HepG2 (cell line): Measurements from ENCODE around the gene PLCB1. TPM values are rescaled to one million over a fixed set of nuclear protein-coding genes. Genes with fewer than 3 reads are reported as not detected.

Experiments used
- ARID2 ChIP-seq: sonication (generic); formaldehyde crosslinking; IDR thresholded peaks from 2 replicates; pipeline ENCODE4 v1.8.1; 2022; ENCODE audit warnings: mild to moderate bottlenecking, missing genetic modification reagents, borderline replicate concordance
- BORCS8-MEF2B ChIP-seq: sonication (generic); formaldehyde crosslinking; IDR thresholded peaks from 2 replicates; pipeline ENCODE4 v1.8.0; 2022; ENCODE audit warnings: mild to moderate bottlenecking, missing genetic modification reagents
- CENPBD1 ChIP-seq: sonication (generic); formaldehyde crosslinking; IDR thresholded peaks from 2 replicates; pipeline ENCODE4 v1.8.0; 2022; ENCODE audit warnings: missing genetic modification reagents, low read depth, mild to moderate bottlenecking, borderline replicate concordance
- EP300 ChIP-seq, 3 experiments: sonication (generic) in 1 of 3; formaldehyde crosslinking in 1 of 3; IDR thresholded peaks; 2 replicates each; pipeline versions ENCODE4 v1.5.1 to v1.6.1; 2011 to 2020; ENCODE audit warnings: low read depth in 2 of 3, low read length in 2 of 3, borderline replicate concordance in 1 of 3, improper control_type of control experiment in 1 of 3, mild to moderate bottlenecking in 1 of 3, missing genetic modification reagents in 1 of 3, moderate library complexity in 1 of 3
- HIVEP1 ChIP-seq: sonication (generic); formaldehyde crosslinking; IDR thresholded peaks from 2 replicates; pipeline ENCODE4 v1.4.0; 2020; ENCODE audit warnings: mild to moderate bottlenecking, missing genetic modification reagents
- HNRNPL ChIP-seq: fragments of 200-400 bp; formaldehyde crosslinking; IDR thresholded peaks from 2 replicates; pipeline ENCODE4 v1.6.1; 2017; ENCODE audit warnings: mild to moderate bottlenecking, low read depth, low read length
- IRX3 ChIP-seq: sonication (generic); formaldehyde crosslinking; IDR thresholded peaks from 2 replicates; pipeline ENCODE4 v1.8.1; 2023; ENCODE audit warnings: mild to moderate bottlenecking, low read depth, missing genetic modification reagents, borderline replicate concordance
- JUND ChIP-seq: sonication (generic); formaldehyde crosslinking; IDR thresholded peaks from 2 replicates; pipeline ENCODE4 v1.8.0; 2022; ENCODE audit warnings: mild to moderate bottlenecking, missing genetic modification reagents
- KAT7 ChIP-seq: IDR thresholded peaks from 2 replicates; pipeline ENCODE4 v1.6.1; 2018; ENCODE audit warnings: borderline replicate concordance, missing compliant biosample characterization
- KDM3A ChIP-seq: IDR thresholded peaks from 2 replicates; pipeline ENCODE4 v1.6.1; 2018; ENCODE audit warnings: low read depth, missing compliant biosample characterization
- MAFF ChIP-seq: IDR thresholded peaks from 2 replicates; pipeline ENCODE4 v1.6.1; 2011; ENCODE audit warnings: low read depth, low read length, improper control_type of control experiment
- MIER2 ChIP-seq: IDR thresholded peaks from 2 replicates; pipeline ENCODE4 v1.6.1; 2016; ENCODE audit warnings: missing biosample characterization, missing genetic modification reagents
- NBN ChIP-seq: fragments of 450-650 bp; conservative IDR thresholded peaks from 2 replicates; pipeline ENCODE4 v1.6.1; 2017
- NR1H2 ChIP-seq: sonication (generic); formaldehyde crosslinking; IDR thresholded peaks from 2 replicates; pipeline ENCODE4 v1.8.1; 2022; ENCODE audit warnings: low read depth, missing genetic modification reagents, borderline replicate concordance
- ONECUT2 ChIP-seq: sonication (generic); formaldehyde crosslinking; IDR thresholded peaks from 2 replicates; pipeline ENCODE4 v1.4.0; 2020; ENCODE audit warnings: missing genetic modification reagents
- RARA ChIP-seq: IDR thresholded peaks from 2 replicates; pipeline ENCODE4 v1.6.1; 2016; ENCODE audit warnings: missing genetic modification reagents, missing compliant biosample characterization
- SRY ChIP-seq: sonication (generic); formaldehyde crosslinking; IDR thresholded peaks from 2 replicates; pipeline ENCODE4 v1.8.0; 2022; ENCODE audit warnings: mild to moderate bottlenecking, missing genetic modification reagents
- TEAD2 ChIP-seq: sonication (generic); formaldehyde crosslinking; IDR thresholded peaks from 2 replicates; pipeline ENCODE4 v1.9.0; 2021; ENCODE audit warnings: missing genetic modification reagents
- TP53 ChIP-seq: sonication (generic); formaldehyde crosslinking; conservative IDR thresholded peaks from 2 replicates; pipeline ENCODE4 v1.4.0; 2020; ENCODE audit warnings: missing genetic modification reagents
- TRIM24 ChIP-seq: sonication (generic); formaldehyde crosslinking; IDR thresholded peaks from 2 replicates; pipeline ENCODE4 v1.8.0; 2022; ENCODE audit warnings: mild to moderate bottlenecking, missing genetic modification reagents
- ZBTB33 ChIP-seq: sonication (generic); formaldehyde crosslinking; IDR thresholded peaks from 2 replicates; pipeline ENCODE4 v1.4.0; 2020; ENCODE audit warnings: missing genetic modification reagents
- ZMAT3 ChIP-seq: sonication (generic); formaldehyde crosslinking; conservative IDR thresholded peaks from 2 replicates; pipeline ENCODE4 v1.7.0; 2021; ENCODE audit warnings: missing genetic modification reagents
- ZNF160 ChIP-seq: sonication (generic); formaldehyde crosslinking; IDR thresholded peaks from 2 replicates; pipeline ENCODE4 v1.8.0; 2022; ENCODE audit warnings: mild to moderate bottlenecking, inconsistent platforms, missing genetic modification reagents
- ZNF503 ChIP-seq: sonication (generic); formaldehyde crosslinking; IDR thresholded peaks from 2 replicates; pipeline ENCODE4 v1.4.0; 2020; ENCODE audit warnings: missing genetic modification reagents
- ZNF562 ChIP-seq: sonication (generic); formaldehyde crosslinking; IDR thresholded peaks from 2 replicates; pipeline ENCODE4 v1.8.0; 2022; ENCODE audit warnings: missing genetic modification reagents, borderline replicate concordance
- ZNF563 ChIP-seq: sonication (generic); formaldehyde crosslinking; IDR thresholded peaks from 2 replicates; pipeline ENCODE4 v1.8.0; 2022; ENCODE audit warnings: mild to moderate bottlenecking, moderate library complexity, missing genetic modification reagents
- ZNF605 ChIP-seq: sonication (generic); formaldehyde crosslinking; IDR thresholded peaks from 2 replicates; pipeline ENCODE4 v1.8.0; 2022; ENCODE audit warnings: mild to moderate bottlenecking, missing genetic modification reagents
- polyA plus RNA-seq, 8 experiments: library from polyadenylated mRNA; depleted of rRNA in 3 of 8; stranded (reverse) in 7 of 8; unstranded in 1 of 8; fragments of >200 nt; fragmentation: Illumina TruSeq in 4 of 8; extraction: Trizol in 4 of 8; gene quantifications; 2 replicates each; pipeline versions ENCODE4 v1.2.1 to v1.2.3, GENCODE V29; 2011 to 2016; ENCODE audit warnings: low read depth in 4 of 8, missing spikeins in 1 of 8, mixed read lengths in 1 of 8; ENCODE audit not compliant: insufficient read depth in 1 of 8
- total RNA-seq, 5 experiments: library from RNA; depleted of rRNA; stranded (reverse); fragments of >200 nt; fragmentation: Illumina TruSeq; extraction: Trizol; gene quantifications; 2 replicates each; pipeline ENCODE4 v1.2.3, GENCODE V29; 2016; ENCODE audit warnings: low read depth in 1 of 5

Gene PLCB1
- total and polyA plus RNA-seq, 2 of the 13 experiments (the other 11 are each of a cell fraction or from before 2014, with no cell fraction given), result 42.4 to 55.9 TPM

GRCh38 chr20:8330785-8331695, 199.0 kb downstream of the PLCB1 start (continued):
- TF ChIP-seq EP300 (IDR thresholded peaks at IDR 0.05; ENCODE audit: low read depth in 2 of 2, low read length in 2 of 2) (peak; percentile 55 to 94; a peak in 3 of 4 replicates), EP300 (CRISPR knock-in tag; IDR thresholded peaks at IDR 0.05; ENCODE audit: borderline replicate concordance) (peak; percentile 66; the same call in 1 of the 2 replicates), BORCS8-MEF2B (no peak), ZNF562 (CRISPR knock-in tag) (no peak), TP53 (CRISPR knock-in tag) (no peak), MAFF (0 out of 2 replicates have a peak, but pooled peaks have one; percentile 17), ZBTB33 (no peak), NBN (no peak), KDM3A (CRISPR knock-in tag) (no peak), ZMAT3 (no peak; the same call in 1 of the 2 replicates), RARA (peak; percentile 89), MIER2 (CRISPR knock-in tag) (no peak), HNRNPL (0 out of 2 replicates have a peak, but pooled peaks have one; percentile 28), ZNF160 (CRISPR knock-in tag) (no peak), CENPBD1 (CRISPR knock-in tag) (no peak), ONECUT2 (CRISPR knock-in tag) (no peak), ZNF605 (CRISPR knock-in tag) (no peak), ZNF503 (CRISPR knock-in tag) (peak; percentile 71; the same call in 1 of the 2 replicates), NR1H2 (CRISPR knock-in tag) (no peak), TEAD2 (CRISPR knock-in tag) (no peak), IRX3 (no peak), ZNF563 (CRISPR knock-in tag) (no peak), HIVEP1 (CRISPR knock-in tag) (no peak), SRY (no peak), ARID2 (CRISPR knock-in tag) (no peak), KAT7 (CRISPR knock-in tag) (no peak), JUND (CRISPR knock-in tag) (0 out of 2 replicates have a peak, but pooled peaks have one; percentile 19), TRIM24 (CRISPR knock-in tag) (no peak)
